ENCODE measurements around the gene PPP1R26.
A peak's percentile ranks its signal among the peaks of the same experiment; 100 is the strongest.
"Not testable (repeated sequence)": the region's sequence is repeated elsewhere in the genome, so short reads cannot be mapped to it uniquely, and the experiment has no call there.

Gene PPP1R26

GRCh38 chr9:135479469-135480052 is at the start of gene PPP1R26:
Gene PPP1R26 (plus strand): TSS chr9:135479782. CDS start chr9:135484511, 4,729 bp downstream.
- peak; percentile 10 for DNase-seq

GRCh38 chr9:135437259-135437658 is 42.3 kb upstream of the PPP1R26 start:
- no peak for DNase-seq

- DNase-seq, result not testable (repeated sequence)
These were observed 41.9 kb upstream of the PPP1R26 start for GRCh38 chr9:135437696-135438095.

- DNase-seq, result not testable (repeated sequence)
These were observed 40.9 kb upstream of the PPP1R26 start for GRCh38 chr9:135438581-135439232.

- not testable (repeated sequence) for DNase-seq
These were observed 40.1 kb upstream of the PPP1R26 start for GRCh38 chr9:135439514-135439913.

GRCh38 chr9:135439916-135440315 is 39.7 kb upstream of the PPP1R26 start:
- DNase-seq, result no peak

DNA sequence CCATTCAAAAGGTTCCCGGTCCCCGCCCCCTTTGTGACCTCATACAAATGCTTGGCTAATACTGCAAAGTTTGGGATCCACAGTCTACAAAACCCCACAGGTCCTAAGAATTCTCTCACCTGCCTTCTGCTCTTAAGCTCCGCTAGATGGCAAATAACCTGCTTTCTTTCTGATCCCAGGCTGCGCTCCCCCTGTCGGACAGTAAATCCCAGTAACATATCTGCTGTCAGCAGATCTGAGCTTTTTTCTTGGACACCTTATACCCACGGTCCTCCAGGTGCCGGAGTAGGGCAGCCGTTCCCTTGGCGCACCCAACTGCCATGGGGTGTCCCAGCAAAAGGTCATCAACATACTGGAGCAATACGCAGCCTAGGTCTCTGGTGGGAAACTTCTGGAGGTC is 39.0 kb upstream of the PPP1R26 start:
- DNase-seq, result no peak

GRCh38 chr9:135441105-135442071 is 38.2 kb upstream of the PPP1R26 start:
- not testable (repeated sequence) for DNase-seq

DNA sequence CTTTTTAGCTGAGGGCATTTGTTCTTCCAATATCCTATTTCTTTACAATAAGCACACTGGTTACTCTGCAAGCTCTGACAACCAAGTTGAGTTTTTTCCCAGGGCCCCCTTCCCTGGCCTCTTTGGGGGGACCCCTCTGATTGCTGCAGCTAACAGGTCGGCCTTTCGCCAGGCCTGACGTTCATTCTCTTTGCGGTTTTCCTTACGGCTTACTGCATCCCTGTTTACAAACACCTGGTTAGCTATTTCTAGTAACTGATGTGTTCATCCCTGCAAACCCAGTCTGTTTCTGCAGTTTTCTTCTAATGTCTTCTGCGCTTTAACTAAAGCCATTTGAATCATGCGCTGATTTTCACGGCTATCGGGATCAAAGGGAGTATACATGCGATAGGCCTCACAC is 37.5 kb upstream of the PPP1R26 start:
- DNase-seq, result no peak

- no peak for DNase-seq
These were observed 35.7 kb upstream of the PPP1R26 start for GRCh38 chr9:135443797-135444425.

DNA sequence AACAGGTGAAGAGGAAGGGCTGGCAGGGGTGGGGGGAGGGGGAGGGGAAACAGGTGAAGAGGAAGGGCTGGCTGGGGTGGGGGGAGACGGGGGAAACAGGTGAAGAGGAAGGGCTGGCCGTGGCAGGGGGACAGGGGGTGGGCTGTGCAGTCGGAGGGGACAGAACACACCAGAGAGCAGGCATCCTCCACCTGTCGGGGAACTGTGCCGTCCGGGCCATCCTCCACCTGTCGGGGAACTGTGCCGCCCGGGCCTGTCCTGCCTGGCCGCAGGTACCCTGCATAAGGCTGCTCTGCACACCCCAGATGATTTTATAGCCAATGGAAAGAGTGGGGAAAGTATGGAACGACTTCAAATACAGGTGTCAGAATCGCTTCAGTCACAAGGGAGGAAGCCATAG is 32.5 kb upstream of the PPP1R26 start:
- no peak for DNase-seq

DNA sequence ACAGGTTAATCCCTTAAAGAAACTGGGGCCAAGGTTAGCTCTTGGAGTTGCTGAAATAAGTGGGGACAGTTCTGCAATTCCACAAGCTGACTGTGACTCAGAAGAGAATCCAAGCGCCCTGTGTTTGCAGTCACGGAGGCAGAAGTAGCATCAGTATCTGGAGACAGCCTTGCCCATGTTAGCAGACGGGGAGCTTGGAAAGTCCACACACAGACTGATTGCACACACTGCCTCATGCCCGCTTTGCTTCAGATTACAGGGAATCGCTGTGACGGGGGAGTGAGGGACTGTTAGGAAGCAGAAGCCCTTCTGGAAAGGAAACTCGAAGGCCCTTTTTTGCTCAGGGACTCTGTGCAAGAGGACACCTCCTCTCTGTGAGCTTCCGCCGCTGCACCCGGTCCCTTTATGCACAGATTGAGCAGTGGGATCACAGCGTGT is 30.9 kb upstream of the PPP1R26 start:
- DNase-seq, result no peak

DNA sequence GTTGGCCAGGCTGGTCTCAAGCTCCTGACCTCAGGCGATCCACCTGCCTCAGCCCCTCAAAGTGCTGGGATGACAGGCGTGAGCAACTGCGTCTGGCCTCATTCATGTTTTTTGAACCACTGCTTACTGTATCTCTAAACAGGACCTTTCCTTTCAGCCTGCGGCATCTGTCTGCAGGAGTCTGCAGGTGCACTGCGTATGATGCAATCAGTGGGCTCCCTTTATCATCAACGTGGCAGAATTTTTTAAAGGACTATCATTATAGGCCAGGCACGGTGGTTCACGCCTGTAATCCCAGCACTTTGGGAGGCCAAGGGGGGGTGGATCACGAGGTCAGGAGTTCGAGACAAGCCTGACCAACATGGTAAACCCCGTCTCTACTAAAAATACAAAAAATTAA is 30.1 kb upstream of the PPP1R26 start:
- not testable (repeated sequence) for DNase-seq

DNA sequence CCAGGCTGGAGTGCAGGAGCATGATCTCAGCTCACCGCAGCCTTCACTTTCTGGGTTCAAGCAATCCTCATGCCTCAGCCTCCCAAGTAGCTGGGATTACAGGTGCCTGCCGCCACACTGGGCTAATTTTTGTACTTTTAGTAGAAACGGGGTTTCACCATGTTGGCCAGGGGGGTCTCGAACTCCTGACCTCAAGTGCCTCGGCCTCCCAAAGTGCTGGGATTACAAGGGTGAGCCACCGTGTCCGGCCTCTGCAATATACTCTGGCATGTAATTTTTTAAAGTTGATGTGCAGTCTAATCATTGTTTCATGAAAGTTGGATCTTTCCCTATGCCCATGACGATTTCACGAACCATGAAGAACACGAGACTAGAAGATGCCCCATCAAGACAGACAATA is 28.6 kb upstream of the PPP1R26 start:
- no peak for DNase-seq

- DNase-seq, result not testable (repeated sequence)
These were observed 27.7 kb upstream of the PPP1R26 start for GRCh38 chr9:135451909-135452308.

GRCh38 chr9:135454737-135455136 is 24.8 kb upstream of the PPP1R26 start:
- no peak for DNase-seq

GRCh38 chr9:135455401-135456030 is 24.1 kb upstream of the PPP1R26 start:
- no peak for DNase-seq

- DNase-seq, result no peak
These were observed 23.0 kb upstream of the PPP1R26 start for GRCh38 chr9:135456436-135457104.

- not testable (repeated sequence) for DNase-seq
These were observed 21.1 kb upstream of the PPP1R26 start for GRCh38 chr9:135458478-135458877.

DNA sequence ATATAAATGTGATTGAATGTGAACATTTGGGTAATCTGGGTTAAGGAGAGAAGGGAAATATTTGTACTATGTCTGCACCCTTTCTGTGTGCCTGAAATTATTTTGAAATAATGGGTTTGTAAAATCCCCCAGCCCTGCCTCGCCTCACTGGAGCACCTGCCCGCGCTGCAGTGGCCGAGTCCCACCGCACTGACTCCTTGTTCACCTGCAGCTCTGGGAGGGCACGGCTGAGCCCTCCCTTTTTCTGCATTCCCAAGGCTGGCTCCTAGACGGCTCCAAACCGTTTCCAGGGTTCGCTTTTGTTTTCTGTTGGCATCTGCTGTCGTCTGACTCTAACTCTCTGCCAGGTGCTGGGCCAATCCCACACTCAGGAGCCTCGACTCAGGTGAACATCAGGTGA is 17.6 kb upstream of the PPP1R26 start:
- DNase-seq, result no peak

- no peak for DNase-seq
These were observed 16.4 kb upstream of the PPP1R26 start for GRCh38 chr9:135463140-135463539.

GRCh38 chr9:135464181-135464580 is 15.4 kb upstream of the PPP1R26 start:
- DNase-seq, result no peak
